Neural cell (in vitro differentiated cells): ENCODE results near the gene LRMDA.

Experiments used
- EP300 ChIP-seq: fragments of 450-650 bp; conservative IDR thresholded peaks from 2 replicates; pipeline ENCODE4 v1.6.1; 2014; ENCODE audit warnings: antibody characterized with exemption, mild to moderate bottlenecking, moderate library complexity; ENCODE audit not compliant: poor library complexity, severe bottlenecking
- EZH2 ChIP-seq: fragments of 200-600, 300-800 bp; shearing (Covaris generic), sonication (generic); IDR thresholded peaks from 2 replicates; pipeline ENCODE4 v1.6.1; 2014; ENCODE audit warnings: antibody characterized with exemption, low read length, borderline replicate concordance, mild to moderate bottlenecking; ENCODE audit not compliant: insufficient read depth, poor library complexity, severe bottlenecking
- POLR2AphosphoS5 ChIP-seq: IDR thresholded peaks from 2 replicates; pipeline ENCODE4 v1.6.1; 2012
- RAD21 ChIP-seq: fragments of 450-650 bp; conservative IDR thresholded peaks from 2 replicates; pipeline ENCODE4 v1.6.1; 2014; ENCODE audit warnings: antibody characterized with exemption, mild to moderate bottlenecking, moderate library complexity
- SMC3 ChIP-seq: fragments of 450-650 bp; conservative IDR thresholded peaks from 2 replicates; pipeline ENCODE4 v1.6.1; 2014; ENCODE audit warnings: antibody characterized with exemption, mild to moderate bottlenecking, moderate library complexity; ENCODE audit not compliant: poor library complexity
- TF ChIP-seq, protein P1 (sequence below): fragments of 450-650 bp; IDR thresholded peaks from 2 replicates; pipeline ENCODE4 v1.5.1; 2014; ENCODE audit warnings: antibody characterized with exemption, mild to moderate bottlenecking, moderate library complexity; ENCODE audit not compliant: poor library complexity, severe bottlenecking
- TF ChIP-seq, protein P2 (sequence below): IDR thresholded peaks from 2 replicates; pipeline ENCODE4 v1.6.1; 2012; ENCODE audit warnings: borderline replicate concordance

DNA sequence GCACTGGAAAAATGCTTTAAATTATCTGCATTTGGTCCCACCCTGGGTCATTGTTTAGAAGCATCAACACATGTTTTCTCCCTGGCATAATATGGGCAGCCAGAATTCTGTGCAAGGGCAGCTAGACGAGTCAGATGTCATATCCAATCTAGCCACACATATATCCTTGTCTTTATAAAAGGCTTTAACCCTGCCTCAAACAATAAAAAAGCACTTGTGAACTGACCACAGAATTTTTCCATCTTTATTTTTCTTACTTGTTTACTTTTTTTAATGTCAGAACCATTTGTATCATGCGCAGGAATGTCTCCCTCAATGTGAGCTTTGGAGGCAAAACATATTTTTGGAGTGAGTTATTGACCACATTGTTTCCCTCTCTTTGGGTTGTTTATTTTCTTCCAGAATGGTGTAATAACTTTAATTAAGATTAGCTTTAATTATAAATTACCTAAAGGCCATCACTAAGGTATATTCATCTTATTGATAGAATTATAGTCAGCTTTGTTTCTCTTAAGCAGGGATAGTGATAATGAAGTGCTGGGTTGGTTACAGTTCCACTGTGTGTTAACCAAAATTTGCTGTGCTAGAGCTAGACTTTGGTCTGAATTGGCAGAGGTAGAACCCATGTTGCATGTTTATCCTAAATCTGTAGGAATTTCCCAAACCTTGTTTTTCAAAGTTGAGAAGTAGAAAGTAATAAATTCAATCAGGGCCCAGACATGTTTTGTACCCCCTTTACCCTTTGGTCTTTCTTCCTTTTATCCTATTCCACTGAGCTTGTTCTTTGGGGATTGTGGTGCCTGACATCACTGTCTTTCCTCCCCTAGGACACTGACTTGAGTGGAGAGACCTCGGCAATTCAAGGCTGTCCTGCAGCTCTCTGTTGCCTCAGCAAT is 1127.8 kb downstream of the LRMDA start:
- TF ChIP-seq, protein P1, sequence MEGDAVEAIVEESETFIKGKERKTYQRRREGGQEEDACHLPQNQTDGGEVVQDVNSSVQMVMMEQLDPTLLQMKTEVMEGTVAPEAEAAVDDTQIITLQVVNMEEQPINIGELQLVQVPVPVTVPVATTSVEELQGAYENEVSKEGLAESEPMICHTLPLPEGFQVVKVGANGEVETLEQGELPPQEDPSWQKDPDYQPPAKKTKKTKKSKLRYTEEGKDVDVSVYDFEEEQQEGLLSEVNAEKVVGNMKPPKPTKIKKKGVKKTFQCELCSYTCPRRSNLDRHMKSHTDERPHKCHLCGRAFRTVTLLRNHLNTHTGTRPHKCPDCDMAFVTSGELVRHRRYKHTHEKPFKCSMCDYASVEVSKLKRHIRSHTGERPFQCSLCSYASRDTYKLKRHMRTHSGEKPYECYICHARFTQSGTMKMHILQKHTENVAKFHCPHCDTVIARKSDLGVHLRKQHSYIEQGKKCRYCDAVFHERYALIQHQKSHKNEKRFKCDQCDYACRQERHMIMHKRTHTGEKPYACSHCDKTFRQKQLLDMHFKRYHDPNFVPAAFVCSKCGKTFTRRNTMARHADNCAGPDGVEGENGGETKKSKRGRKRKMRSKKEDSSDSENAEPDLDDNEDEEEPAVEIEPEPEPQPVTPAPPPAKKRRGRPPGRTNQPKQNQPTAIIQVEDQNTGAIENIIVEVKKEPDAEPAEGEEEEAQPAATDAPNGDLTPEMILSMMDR = no peak
- TF ChIP-seq EZH2 (no peak), POLR2AphosphoS5 (no peak), SMC3 (no peak), EP300 (no peak), RAD21 (no peak)
- TF ChIP-seq, protein P2, sequence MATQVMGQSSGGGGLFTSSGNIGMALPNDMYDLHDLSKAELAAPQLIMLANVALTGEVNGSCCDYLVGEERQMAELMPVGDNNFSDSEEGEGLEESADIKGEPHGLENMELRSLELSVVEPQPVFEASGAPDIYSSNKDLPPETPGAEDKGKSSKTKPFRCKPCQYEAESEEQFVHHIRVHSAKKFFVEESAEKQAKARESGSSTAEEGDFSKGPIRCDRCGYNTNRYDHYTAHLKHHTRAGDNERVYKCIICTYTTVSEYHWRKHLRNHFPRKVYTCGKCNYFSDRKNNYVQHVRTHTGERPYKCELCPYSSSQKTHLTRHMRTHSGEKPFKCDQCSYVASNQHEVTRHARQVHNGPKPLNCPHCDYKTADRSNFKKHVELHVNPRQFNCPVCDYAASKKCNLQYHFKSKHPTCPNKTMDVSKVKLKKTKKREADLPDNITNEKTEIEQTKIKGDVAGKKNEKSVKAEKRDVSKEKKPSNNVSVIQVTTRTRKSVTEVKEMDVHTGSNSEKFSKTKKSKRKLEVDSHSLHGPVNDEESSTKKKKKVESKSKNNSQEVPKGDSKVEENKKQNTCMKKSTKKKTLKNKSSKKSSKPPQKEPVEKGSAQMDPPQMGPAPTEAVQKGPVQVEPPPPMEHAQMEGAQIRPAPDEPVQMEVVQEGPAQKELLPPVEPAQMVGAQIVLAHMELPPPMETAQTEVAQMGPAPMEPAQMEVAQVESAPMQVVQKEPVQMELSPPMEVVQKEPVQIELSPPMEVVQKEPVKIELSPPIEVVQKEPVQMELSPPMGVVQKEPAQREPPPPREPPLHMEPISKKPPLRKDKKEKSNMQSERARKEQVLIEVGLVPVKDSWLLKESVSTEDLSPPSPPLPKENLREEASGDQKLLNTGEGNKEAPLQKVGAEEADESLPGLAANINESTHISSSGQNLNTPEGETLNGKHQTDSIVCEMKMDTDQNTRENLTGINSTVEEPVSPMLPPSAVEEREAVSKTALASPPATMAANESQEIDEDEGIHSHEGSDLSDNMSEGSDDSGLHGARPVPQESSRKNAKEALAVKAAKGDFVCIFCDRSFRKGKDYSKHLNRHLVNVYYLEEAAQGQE = no peak
